ENCODE data around the gene NPRL2.

NPRL2 gene

GRCh38 chr3:50373146-50374051, 22.8 kb upstream of the NPRL2 start:
- DNase-seq, result no peak

- DNase-seq, result no peak
Observed at GRCh38 chr3:50372349-50372748, 21.8 kb upstream of the NPRL2 start.

- no peak for DNase-seq
Observed at GRCh38 chr3:50371133-50371685, 20.6 kb upstream of the NPRL2 start.

GRCh38 chr3:50370594-50370993, 20.0 kb upstream of the NPRL2 start:
- DNase-seq, result no peak

GRCh38 chr3:50369012-50369670, 18.6 kb upstream of the NPRL2 start:
- DNase-seq, result no peak

- no peak for DNase-seq
Observed at GRCh38 chr3:50365842-50366220, 15.3 kb upstream of the NPRL2 start.

GRCh38 chr3:50365080-50365841, 14.7 kb upstream of the NPRL2 start:
- no peak for DNase-seq

GRCh38 chr3:50364573-50365079, 14.1 kb upstream of the NPRL2 start:
- DNase-seq, result no peak

- DNase-seq, result no peak
Observed at GRCh38 chr3:50359760-50360110, 9.2 kb upstream of the NPRL2 start.

GRCh38 chr3:50358911-50359759, 8.6 kb upstream of the NPRL2 start, which contains the start of gene TMEM115:
TSS of gene TMEM115 (minus strand) at chr3:50359521. CDS start at chr3:50359063, 458 bp downstream.
- DNase-seq, result peak; percentile 94 to 99

GRCh38 chr3:50358355-50358910, 7.9 kb upstream of the NPRL2 start:
- no peak for DNase-seq

- DNase-seq, result no peak
Observed at GRCh38 chr3:50357481-50357880, 6.9 kb upstream of the NPRL2 start.

- no peak for DNase-seq
Observed at GRCh38 chr3:50356553-50356952, 6.0 kb upstream of the NPRL2 start.

- no peak for DNase-seq
Observed at GRCh38 chr3:50355829-50356552, 5.4 kb upstream of the NPRL2 start.

GRCh38 chr3:50354850-50355249, 4.3 kb upstream of the NPRL2 start:
- DNase-seq, result no peak

GRCh38 chr3:50354186-50354764, 3.7 kb upstream of the NPRL2 start:
- no peak for DNase-seq

GRCh38 chr3:50353245-50354004, 2.9 kb upstream of the NPRL2 start:
- DNase-seq, result no peak

- no peak for DNase-seq
Observed at GRCh38 chr3:50352781-50353180, 2.2 kb upstream of the NPRL2 start.

- no peak for DNase-seq
Observed at GRCh38 chr3:50351323-50351697, 735 bp upstream of the NPRL2 start.

- DNase-seq, result no peak
Observed at GRCh38 chr3:50350213-50350526, 405 bp downstream of the NPRL2 start.

Data from cerebellar nuclear complex (tissue), 1 donor.